SU-DHL-6 (cell line): Measurements from ENCODE around the gene POFUT1.

Source experiments
- H2AFZ ChIP-seq: fragments of 200-600 bp; sonication (generic); 2 replicates; pipeline ENCODE4 v1.6.1; 2014; ENCODE audit warnings: low read depth, mild to moderate bottlenecking, moderate library complexity, mixed read lengths, antibody characterized with exemption, low read length; ENCODE audit not compliant: severe bottlenecking
- H3F3A ChIP-seq: fragments of 200-600 bp; shearing (Covaris generic); 2 replicates; pipeline ENCODE4 v1.6.0; 2016; ENCODE audit warnings: antibody characterized with exemption, mild to moderate bottlenecking; ENCODE audit not compliant: insufficient read depth
- H3K27ac ChIP-seq: fragments of 200-600 bp; sonication (generic); 2 replicates; pipeline ENCODE4 v1.5.1; 2016; ENCODE audit warnings: low read depth, mild to moderate bottlenecking, low read length, moderate library complexity, mixed read lengths
- H3K27me3 ChIP-seq: fragments of 200-600 bp; sonication (generic), shearing (Covaris generic); 2 replicates; pipeline ENCODE4 v1.6.0; 2014; ENCODE audit warnings: mild to moderate bottlenecking, low read length
- H3K36me3 ChIP-seq: fragments of 200-600 bp; sonication (generic); 2 replicates; pipeline ENCODE4 v1.6.1; 2014; ENCODE audit warnings: mild to moderate bottlenecking, low read length, mixed read lengths
- H3K4me2 ChIP-seq: fragments of 300-600, 200-600 bp; shearing (Covaris generic), sonication (generic); 2 replicates; pipeline ENCODE4 v1.6.0; 2014; ENCODE audit warnings: low read length, low read depth, mild to moderate bottlenecking; ENCODE audit not compliant: poor library complexity, severe bottlenecking
- H3K4me3 ChIP-seq: fragments of 200-600 bp; sonication (generic); 2 replicates; pipeline ENCODE4 v1.5.1; 2014; ENCODE audit warnings: antibody characterized with exemption, low read length, mild to moderate bottlenecking, mixed read lengths; ENCODE audit not compliant: insufficient read depth, poor library complexity, severe bottlenecking
- H3K79me2 ChIP-seq: fragments of 200-600 bp; sonication (generic); 2 replicates; pipeline ENCODE4 v1.6.1; 2014; ENCODE audit warnings: mild to moderate bottlenecking, low read length, moderate library complexity; ENCODE audit not compliant: insufficient read depth
- H3K9ac ChIP-seq: fragments of 200-600 bp; sonication (generic); 2 replicates; pipeline ENCODE4 v1.7.0; 2014; ENCODE audit warnings: mild to moderate bottlenecking, low read length
- H3K9me2 ChIP-seq: fragments of 200-600 bp; sonication (generic); replicated peaks from 2 replicates; pipeline ENCODE4 v1.6.1; 2014; ENCODE audit warnings: low read length; ENCODE audit not compliant: insufficient read depth
- H3K9me3 ChIP-seq: fragments of 200-600 bp; sonication (generic); 2 replicates; pipeline ENCODE4 v1.6.1; 2014; ENCODE audit warnings: low read length, mixed read lengths; ENCODE audit not compliant: insufficient read depth
- H4K20me1 ChIP-seq: fragments of 200-600 bp; sonication (generic); 2 replicates; pipeline ENCODE4 v1.6.1; 2014; ENCODE audit warnings: low read depth, mild to moderate bottlenecking, antibody characterized with exemption, low read length, moderate library complexity, mixed read lengths
- EZH2phosphoT487 ChIP-seq: fragments of 200-600 bp; sonication (generic), shearing (Covaris generic); conservative IDR thresholded peaks from 2 replicates; pipeline ENCODE4 v1.6.1; 2018; ENCODE audit warnings: mild to moderate bottlenecking, antibody characterized with exemption, low read length, moderate library complexity, mixed read lengths
- TF ChIP-seq, protein P1 (sequence below): fragments of 200-600 bp; sonication (generic); IDR thresholded peaks from one replicate; pipeline ENCODE4 v1.5.1; 2017; ENCODE audit warnings: antibody characterized with exemption, mild to moderate bottlenecking, low read length, moderate library complexity; ENCODE audit not compliant: insufficient read depth, poor library complexity, severe bottlenecking

The POFUT1 gene

DNA sequence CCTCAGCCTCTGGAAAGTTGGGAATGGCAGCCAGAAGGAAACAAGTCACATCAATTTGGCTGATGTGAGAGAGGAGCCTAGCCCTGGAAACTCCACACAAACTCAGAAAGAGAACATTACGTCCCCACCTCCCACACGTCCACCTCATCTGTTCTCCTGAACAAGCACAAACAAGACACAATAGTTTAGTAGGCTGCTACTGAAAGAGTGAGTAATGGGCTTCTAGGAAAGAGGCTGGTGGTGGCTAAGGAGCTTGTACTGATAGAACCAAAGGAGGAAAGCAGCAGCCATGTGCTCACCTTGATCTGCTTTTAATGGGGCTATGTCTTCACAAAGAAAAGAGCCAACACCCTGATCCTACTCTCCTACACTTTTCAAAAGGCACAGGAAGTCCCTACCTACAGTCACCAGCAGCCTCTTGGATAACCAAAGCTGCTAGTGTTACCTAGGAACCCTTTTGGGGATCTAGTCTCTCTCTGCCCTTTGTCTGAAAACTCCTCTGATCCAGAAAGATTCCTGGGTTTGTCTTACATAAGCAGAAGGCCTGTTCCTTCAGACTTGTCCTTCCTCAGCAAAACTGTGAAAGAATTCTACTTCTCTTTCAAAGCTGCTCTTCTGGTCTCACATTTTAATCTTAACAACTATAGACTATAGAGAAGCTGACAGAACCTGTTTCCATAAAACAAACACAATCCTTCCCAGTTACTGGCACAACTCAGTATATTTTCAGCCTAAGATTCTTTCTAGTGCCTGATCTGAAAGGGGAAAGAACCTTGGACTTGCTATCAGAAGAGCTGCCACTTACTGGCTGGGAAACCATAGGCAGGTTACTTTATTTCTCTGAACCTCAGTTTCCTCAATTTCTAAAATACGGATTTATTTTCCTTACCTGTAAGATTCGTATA lies 3.2 kb upstream of the POFUT1 start:
- Histone ChIP-seq H3K27me3 (no peaks in the 10 kb centered on the region), H3K27ac (peak overlapping the region; percentile 60; the same call in 1 of the 2 replicates), H2AFZ (no peak overlapping the region), H3K79me2 (peaks cover 86% of the 10 kb centered on the region), H3K9ac (peak overlapping the region; percentile 90; the same call in 1 of the 2 replicates), H3F3A (peaks cover 9% of the 10 kb centered on the region; the same call in 1 of the 2 replicates), H3K4me2 (peak overlapping the region; percentile 89), H3K36me3 (0 out of 2 replicates have a peak, but pooled peaks cover 3% of the 10 kb centered on the region), H3K9me2 (no peaks in the 10 kb centered on the region), H4K20me1 (peaks cover 9% of the 10 kb centered on the region; the same call in 1 of the 2 replicates), H3K4me3 (no peak overlapping the region), H3K9me3 (no peaks in the 10 kb centered on the region)
- TF ChIP-seq, protein P1, sequence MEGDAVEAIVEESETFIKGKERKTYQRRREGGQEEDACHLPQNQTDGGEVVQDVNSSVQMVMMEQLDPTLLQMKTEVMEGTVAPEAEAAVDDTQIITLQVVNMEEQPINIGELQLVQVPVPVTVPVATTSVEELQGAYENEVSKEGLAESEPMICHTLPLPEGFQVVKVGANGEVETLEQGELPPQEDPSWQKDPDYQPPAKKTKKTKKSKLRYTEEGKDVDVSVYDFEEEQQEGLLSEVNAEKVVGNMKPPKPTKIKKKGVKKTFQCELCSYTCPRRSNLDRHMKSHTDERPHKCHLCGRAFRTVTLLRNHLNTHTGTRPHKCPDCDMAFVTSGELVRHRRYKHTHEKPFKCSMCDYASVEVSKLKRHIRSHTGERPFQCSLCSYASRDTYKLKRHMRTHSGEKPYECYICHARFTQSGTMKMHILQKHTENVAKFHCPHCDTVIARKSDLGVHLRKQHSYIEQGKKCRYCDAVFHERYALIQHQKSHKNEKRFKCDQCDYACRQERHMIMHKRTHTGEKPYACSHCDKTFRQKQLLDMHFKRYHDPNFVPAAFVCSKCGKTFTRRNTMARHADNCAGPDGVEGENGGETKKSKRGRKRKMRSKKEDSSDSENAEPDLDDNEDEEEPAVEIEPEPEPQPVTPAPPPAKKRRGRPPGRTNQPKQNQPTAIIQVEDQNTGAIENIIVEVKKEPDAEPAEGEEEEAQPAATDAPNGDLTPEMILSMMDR = no peak
- TF ChIP-seq EZH2phosphoT487 = no peak

DNA sequence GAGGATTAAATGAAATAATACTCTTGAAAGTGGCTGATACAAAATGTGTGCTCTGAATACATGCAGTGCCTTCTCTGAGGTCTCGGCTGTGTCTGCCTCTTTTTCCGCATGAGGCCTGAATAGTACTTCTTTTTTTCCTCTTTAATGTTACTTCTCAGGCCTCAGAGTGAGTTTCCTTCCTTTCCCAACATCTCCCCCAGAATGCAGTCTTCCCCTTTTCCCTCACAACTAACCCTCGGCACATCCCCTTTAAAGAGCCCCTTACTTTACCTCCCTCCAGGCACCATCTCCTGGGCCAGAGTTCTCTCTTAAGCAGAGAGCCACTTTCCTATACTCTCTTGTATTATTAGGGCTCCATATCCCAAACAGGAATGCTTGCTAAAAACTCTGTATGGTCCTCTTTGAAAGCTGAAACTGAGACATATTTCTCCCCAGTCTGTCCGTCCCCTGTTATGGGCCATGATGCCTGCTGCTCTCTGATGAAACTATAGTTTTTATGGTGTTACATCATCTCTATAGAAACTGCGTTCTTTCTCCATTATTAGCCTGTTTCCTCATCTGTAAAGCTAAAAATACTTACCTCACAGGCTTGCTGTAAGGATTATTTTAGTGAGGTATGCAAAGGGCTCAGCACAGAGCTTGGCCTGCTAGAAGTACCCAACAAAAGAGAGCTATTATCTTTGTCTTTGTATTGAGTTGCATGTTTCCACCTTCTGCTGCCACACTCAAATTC lies 2.4 kb upstream of the POFUT1 start:
- Histone ChIP-seq H3K4me2 (peak overlapping the region; percentile 89), H3K4me3 (peak overlapping the region; percentile 93), H3K27me3 (no peaks in the 10 kb centered on the region), H3F3A (peaks cover 9% of the 10 kb centered on the region; the same call in 1 of the 2 replicates), H3K79me2 (peaks cover 93% of the 10 kb centered on the region), H3K36me3 (peaks cover 2% of the 10 kb centered on the region; the same call in 1 of the 2 replicates), H4K20me1 (peaks cover 9% of the 10 kb centered on the region; the same call in 1 of the 2 replicates), H3K9me2 (no peaks in the 10 kb centered on the region), H3K9me3 (no peaks in the 10 kb centered on the region), H3K9ac (peak overlapping the region; percentile 90), H3K27ac (peak overlapping the region; percentile 60), H2AFZ (no peak overlapping the region)
- TF ChIP-seq EZH2phosphoT487 = no peak
- TF ChIP-seq, protein P1 = no peak

DNA sequence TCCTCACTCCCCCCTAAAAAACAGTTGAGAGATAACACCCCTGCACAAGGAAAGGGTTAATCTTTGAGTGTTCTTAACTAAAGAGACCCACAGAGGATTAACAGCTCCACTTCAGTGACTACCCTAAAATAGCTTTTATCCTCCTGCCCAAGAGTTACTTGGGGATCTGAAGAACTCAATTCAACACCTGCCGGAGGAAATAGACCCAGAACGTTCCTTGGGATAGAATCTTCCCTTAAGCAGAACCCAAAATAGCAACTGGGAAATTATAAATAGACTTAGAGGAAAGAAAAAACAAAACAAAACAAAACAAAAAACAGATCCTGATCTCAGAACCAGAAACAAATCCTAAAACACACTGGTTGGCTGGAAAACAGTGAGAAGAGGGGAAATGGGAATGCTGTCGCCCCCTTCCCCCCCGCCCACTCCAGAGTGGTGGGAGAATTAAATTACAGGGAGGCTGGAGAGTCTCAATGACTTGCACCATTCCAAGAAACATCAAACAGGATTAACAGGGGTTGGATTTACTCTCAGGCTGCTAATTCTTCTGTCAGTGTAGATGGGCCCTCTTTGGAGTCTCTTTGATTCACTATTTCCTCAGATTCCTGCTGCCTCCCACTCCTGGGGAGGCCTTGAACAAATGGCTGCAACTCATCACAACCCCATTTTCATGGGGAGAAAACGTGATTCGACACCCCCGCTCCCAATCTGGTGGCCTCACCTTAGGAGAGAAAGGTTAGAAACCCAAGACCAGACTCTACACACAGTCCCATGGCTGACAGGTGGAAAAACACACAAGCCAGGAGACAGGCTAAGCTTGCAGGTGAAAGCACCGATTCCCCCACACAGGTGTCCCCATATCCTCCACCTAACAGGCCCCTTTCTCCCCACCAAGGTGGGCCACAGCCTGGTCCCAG lies 1.6 kb upstream of the POFUT1 start:
- Histone ChIP-seq H3K4me3 (peak overlapping the region; percentile 93), H3K9me2 (no peaks in the 10 kb centered on the region), H2AFZ (no peak overlapping the region), H3K36me3 (peaks cover 3% of the 10 kb centered on the region; the same call in 1 of the 2 replicates), H3K9ac (peak overlapping the region; percentile 90), H3K79me2 (peaks cover 88% of the 10 kb centered on the region), H3F3A (peaks cover 9% of the 10 kb centered on the region; the same call in 1 of the 2 replicates), H3K27ac (peak overlapping the region; percentile 60), H3K4me2 (peak overlapping the region; percentile 89), H4K20me1 (peaks cover 9% of the 10 kb centered on the region; the same call in 1 of the 2 replicates), H3K27me3 (no peaks in the 10 kb centered on the region), H3K9me3 (no peaks in the 10 kb centered on the region)
- no peak for TF ChIP-seq EZH2phosphoT487
- TF ChIP-seq, protein P1 = no peak
